Calu3 (cell line): ENCODE results near the gene RPRD1A. TPM values are rescaled to one million over a fixed set of nuclear protein-coding genes. Genes with fewer than 3 reads are reported as not detected.

Experiments
- BruUV-seq: library from RNA; stranded (reverse); fragments of 400-500 nt; replicated peaks from 2 replicates; lab custom pipeline; 2021; lab: Mats Ljungman, UMichigan
- CTCF ChIA-PET: fragments of 300-600 bp; sonication (Branson Sonifier 250); formaldehyde crosslinking; loops from one replicate; lab custom pipeline; 2022; ENCODE audit warnings: antibody characterized with exemption; lab: Charles Lee
- DNase-seq: peaks from one replicate; pipeline ENCODE4 v3.0.0; 2022
- H3K27ac Mint-ChIP-seq: one replicate; pipeline ENCODE4 v1.8.0; 2022; ENCODE audit warnings: mixed read lengths; ENCODE audit not compliant: unreplicated experiment
- H3K27me3 Mint-ChIP-seq: one replicate; pipeline ENCODE4 v1.8.0; 2022; ENCODE audit warnings: mixed read lengths; ENCODE audit not compliant: unreplicated experiment
- H3K36me3 Mint-ChIP-seq: one replicate; pipeline ENCODE4 v1.8.0; 2022; ENCODE audit warnings: mild to moderate bottlenecking, moderate library complexity, mixed read lengths; ENCODE audit not compliant: insufficient read depth, unreplicated experiment
- H3K4me1 Mint-ChIP-seq: one replicate; pipeline ENCODE4 v1.8.0; 2022; ENCODE audit warnings: mild to moderate bottlenecking, low read depth, mixed read lengths; ENCODE audit not compliant: unreplicated experiment
- H3K4me3 Mint-ChIP-seq: one replicate; pipeline ENCODE4 v1.8.0; 2022; ENCODE audit warnings: mild to moderate bottlenecking, low read depth, moderate library complexity, mixed read lengths; ENCODE audit not compliant: unreplicated experiment
- H3K9me3 Mint-ChIP-seq: one replicate; pipeline ENCODE4 v1.8.0; 2022; ENCODE audit warnings: low read depth, mixed read lengths; ENCODE audit not compliant: unreplicated experiment
- intact Hi-C: fragments of 100-400 bp; cut with micrococcal nuclease; formaldehyde crosslinking; loops from one replicate; pipeline ENCODE4 v1.10.0; 2022; ENCODE audit not compliant: unreplicated experiment
- total RNA-seq: library from RNA; stranded (reverse); gene quantifications from 2 replicates; pipeline ENCODE4 v1.2.3, GENCODE V29; 2022
- TF ChIP-seq, protein P1 (sequence below): fragments of 200-600 bp; IDR thresholded peaks from one replicate; pipeline ENCODE4 v1.8.0; 2022; ENCODE audit warnings: antibody characterized with exemption; ENCODE audit not compliant: unreplicated experiment

The RPRD1A gene
- total RNA-seq, 1 experiment from 2014 or later: 68.8 TPM

DNA sequence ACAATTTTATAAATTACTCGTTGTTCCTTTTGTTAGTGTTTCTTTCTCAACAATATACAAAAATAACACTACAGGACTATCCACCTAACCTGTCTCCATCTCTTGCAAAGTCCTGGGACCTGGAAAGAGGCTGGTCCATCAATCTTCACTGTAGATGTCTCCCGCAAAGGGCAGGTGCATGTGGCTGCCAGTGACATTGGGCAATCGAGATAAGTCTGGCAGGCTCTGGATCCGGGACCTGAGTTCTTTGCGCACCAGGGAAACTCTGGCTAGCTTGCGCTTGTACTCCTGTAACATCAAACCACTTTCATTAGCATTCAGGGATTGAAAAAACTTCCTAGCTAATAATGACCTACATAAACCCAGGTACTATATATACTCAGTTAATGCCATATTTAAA, 74.3 kb downstream of the RPRD1A start:
- no peak for DNase-seq
- TF ChIP-seq, protein P1, sequence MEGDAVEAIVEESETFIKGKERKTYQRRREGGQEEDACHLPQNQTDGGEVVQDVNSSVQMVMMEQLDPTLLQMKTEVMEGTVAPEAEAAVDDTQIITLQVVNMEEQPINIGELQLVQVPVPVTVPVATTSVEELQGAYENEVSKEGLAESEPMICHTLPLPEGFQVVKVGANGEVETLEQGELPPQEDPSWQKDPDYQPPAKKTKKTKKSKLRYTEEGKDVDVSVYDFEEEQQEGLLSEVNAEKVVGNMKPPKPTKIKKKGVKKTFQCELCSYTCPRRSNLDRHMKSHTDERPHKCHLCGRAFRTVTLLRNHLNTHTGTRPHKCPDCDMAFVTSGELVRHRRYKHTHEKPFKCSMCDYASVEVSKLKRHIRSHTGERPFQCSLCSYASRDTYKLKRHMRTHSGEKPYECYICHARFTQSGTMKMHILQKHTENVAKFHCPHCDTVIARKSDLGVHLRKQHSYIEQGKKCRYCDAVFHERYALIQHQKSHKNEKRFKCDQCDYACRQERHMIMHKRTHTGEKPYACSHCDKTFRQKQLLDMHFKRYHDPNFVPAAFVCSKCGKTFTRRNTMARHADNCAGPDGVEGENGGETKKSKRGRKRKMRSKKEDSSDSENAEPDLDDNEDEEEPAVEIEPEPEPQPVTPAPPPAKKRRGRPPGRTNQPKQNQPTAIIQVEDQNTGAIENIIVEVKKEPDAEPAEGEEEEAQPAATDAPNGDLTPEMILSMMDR: no peak
- Mint-ChIP-seq H3K9me3 (no peaks in the 10 kb centered on the region), H3K36me3 (peaks cover 7% of the 10 kb centered on the region), H3K4me1 (no peaks in the 10 kb centered on the region), H3K27me3 (no peaks in the 10 kb centered on the region), H3K27ac (no peak overlapping the region), H3K4me3 (no peak overlapping the region)
- CTCF ChIA-PET: no interaction called here
- no TSS peak for BruUV-seq
- intact Hi-C loops: no loop called here

DNA sequence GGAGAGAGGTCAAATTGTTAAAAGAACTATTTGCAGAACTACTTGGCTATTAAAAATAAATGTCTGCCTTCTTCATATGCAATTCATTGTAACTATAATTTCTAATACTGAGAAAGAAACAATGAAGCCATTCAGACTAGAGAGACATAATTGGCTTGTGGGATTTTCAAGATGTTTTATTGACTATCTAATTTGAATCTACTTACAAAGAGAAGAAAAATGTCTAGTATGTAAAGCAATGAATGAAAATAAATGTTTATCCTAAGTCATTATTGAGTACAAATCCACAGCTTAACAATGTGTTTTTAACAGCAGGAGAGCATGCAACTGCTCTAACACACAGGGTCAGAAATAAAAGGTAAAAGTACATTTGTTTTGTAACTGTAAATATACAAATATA, 75.7 kb downstream of the RPRD1A start:
- BruUV-seq: no TSS peak
- DNase-seq: no peak
- no peaks in the 10 kb centered on the region for H3K4me1 Mint-ChIP-seq
- no peak overlapping the region for H3K4me3 Mint-ChIP-seq
- intact Hi-C loops: no loop called here
- CTCF ChIA-PET: no interaction called here
- no peaks in the 10 kb centered on the region for H3K27me3 Mint-ChIP-seq
- no peak overlapping the region for H3K27ac Mint-ChIP-seq
- TF ChIP-seq, protein P1: no peak
- H3K9me3 Mint-ChIP-seq: no peaks in the 10 kb centered on the region
- H3K36me3 Mint-ChIP-seq: peaks cover 7% of the 10 kb centered on the region

DNA sequence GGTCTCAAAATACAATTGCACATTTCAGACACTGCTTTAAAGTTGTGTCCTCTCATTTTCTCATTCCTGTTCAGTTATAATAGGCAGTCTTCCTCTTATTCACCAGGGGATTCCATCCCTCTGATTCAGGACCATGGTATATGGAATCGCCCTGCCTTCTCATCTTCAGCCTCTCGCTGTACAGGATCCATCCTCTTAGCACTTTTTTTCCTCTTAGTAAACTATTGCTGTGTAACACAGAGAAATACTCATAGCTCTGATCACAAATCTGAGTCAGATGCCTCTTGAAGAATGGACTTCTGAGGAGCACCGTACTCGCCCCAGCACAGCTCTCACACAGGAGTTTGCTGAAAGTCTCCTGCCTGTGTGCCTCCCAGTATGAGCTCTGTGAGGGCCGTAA, 83.5 kb downstream of the RPRD1A start:
- Mint-ChIP-seq H3K36me3 (peaks cover 25% of the 10 kb centered on the region), H3K9me3 (no peaks in the 10 kb centered on the region), H3K27me3 (no peaks in the 10 kb centered on the region), H3K4me3 (no peak overlapping the region), H3K4me1 (no peaks in the 10 kb centered on the region), H3K27ac (no peak overlapping the region)
- no peak for DNase-seq
- CTCF ChIA-PET: no interaction called here
- intact Hi-C loops: no loop called here
- no TSS peak for BruUV-seq
- TF ChIP-seq, protein P1: no peak

DNA sequence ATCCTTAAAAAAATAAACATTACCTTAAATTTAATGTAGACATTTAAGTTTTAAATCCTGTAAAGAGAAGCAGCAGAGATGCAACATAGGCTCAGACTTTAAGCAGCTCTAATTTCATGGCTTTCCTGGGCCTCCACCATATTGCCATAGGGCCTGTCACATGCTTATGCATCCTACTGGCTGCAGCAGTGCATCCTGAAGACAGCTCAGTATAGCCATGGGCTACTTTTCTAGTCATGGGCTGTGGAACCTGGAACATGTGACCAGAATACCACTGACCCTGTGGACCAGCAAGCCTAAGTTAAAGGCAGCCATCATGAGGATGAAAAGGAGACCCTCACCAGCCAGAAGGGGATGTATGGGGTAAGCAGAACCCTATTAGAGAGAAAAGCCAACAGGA, 84.2 kb downstream of the RPRD1A start:
- intact Hi-C loops: no loop called here
- H3K4me3 Mint-ChIP-seq: no peak overlapping the region
- TF ChIP-seq, protein P1: no peak
- BruUV-seq: no TSS peak
- H3K27me3 Mint-ChIP-seq: no peaks in the 10 kb centered on the region
- no peak overlapping the region for H3K27ac Mint-ChIP-seq
- H3K9me3 Mint-ChIP-seq: no peaks in the 10 kb centered on the region
- no peaks in the 10 kb centered on the region for H3K4me1 Mint-ChIP-seq
- peaks cover 31% of the 10 kb centered on the region for H3K36me3 Mint-ChIP-seq
- CTCF ChIA-PET: no interaction called here
- DNase-seq: no peak
